ENCODE results near the gene RXRA.

DNA sequence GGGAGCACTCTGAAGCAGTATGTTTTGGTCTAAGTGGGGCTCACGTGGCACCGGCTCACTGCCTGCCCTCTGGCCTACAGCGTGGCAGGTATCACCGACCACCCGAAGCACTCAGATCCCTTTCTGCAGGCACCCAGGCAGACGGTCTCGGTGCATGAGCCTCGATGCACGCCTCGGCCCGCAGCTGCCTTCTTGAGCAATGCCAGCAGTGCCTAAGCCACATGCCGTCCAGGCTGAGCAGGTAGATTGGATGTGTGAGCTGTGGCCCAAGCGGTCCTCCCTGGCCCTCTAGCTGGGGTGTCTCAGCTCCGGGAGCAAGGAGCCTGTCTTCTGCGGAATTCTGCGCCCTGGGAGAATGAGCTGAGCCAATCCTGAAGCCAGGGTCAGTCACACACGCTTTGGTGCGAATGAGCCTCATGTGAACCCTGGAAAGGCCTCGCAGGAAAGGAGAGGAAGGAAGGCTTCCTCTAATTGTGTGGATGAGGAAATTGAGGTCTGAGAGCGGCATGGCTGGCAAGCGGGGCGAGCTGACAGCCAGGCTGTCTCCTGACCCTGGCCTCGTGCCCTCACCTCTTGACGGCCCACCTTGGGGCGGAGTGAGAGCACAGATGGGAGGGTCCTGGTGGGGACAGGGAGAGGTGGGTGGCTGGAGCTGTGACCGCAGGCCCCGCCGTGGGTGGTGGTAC is 14.4 kb downstream of the RXRA start:
- TF ChIP-seq POLR2A (IDR thresholded peaks at IDR 0.05), result no peak
- TF ChIP-seq, protein P1, sequence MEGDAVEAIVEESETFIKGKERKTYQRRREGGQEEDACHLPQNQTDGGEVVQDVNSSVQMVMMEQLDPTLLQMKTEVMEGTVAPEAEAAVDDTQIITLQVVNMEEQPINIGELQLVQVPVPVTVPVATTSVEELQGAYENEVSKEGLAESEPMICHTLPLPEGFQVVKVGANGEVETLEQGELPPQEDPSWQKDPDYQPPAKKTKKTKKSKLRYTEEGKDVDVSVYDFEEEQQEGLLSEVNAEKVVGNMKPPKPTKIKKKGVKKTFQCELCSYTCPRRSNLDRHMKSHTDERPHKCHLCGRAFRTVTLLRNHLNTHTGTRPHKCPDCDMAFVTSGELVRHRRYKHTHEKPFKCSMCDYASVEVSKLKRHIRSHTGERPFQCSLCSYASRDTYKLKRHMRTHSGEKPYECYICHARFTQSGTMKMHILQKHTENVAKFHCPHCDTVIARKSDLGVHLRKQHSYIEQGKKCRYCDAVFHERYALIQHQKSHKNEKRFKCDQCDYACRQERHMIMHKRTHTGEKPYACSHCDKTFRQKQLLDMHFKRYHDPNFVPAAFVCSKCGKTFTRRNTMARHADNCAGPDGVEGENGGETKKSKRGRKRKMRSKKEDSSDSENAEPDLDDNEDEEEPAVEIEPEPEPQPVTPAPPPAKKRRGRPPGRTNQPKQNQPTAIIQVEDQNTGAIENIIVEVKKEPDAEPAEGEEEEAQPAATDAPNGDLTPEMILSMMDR (IDR thresholded peaks at IDR 0.05), result no peak

All from tibial nerve (tissue), 3 donors.